Smooth muscle cell (in vitro differentiated cells): ENCODE measurements around the gene RPS6KA3. TPM values are rescaled to one million over a fixed set of nuclear protein-coding genes. Genes with fewer than 3 reads are reported as not detected.
A peak's percentile ranks its signal among the peaks of the same experiment; 100 is the strongest.

Experiments
- DNase-seq: peaks from one replicate; lab custom pipeline; 2025; ENCODE audit not compliant: unreplicated experiment; lab: John Stamatoyannopoulos, UW
- H2AFZ ChIP-seq: fragments of 200-600 bp; sonication (generic); 2 replicates; pipeline ENCODE4 v1.6.0; 2016; ENCODE audit warnings: antibody characterized with exemption, low read depth, mild to moderate bottlenecking
- H3F3A ChIP-seq: fragments of 200-600 bp; sonication (generic); 2 replicates; pipeline ENCODE4 v1.6.0; 2017; ENCODE audit warnings: antibody characterized with exemption, low read depth
- H3K27ac ChIP-seq: fragments of 200-600 bp; sonication (generic); 2 replicates; pipeline ENCODE4 v1.5.1; 2016; ENCODE audit warnings: low read depth, mild to moderate bottlenecking
- H3K27me3 ChIP-seq: fragments of 200-600 bp; sonication (generic); 2 replicates; pipeline ENCODE4 v1.6.1; 2016; ENCODE audit warnings: low read depth, mild to moderate bottlenecking
- H3K36me3 ChIP-seq: fragments of 200-600 bp; sonication (generic); 2 replicates; pipeline ENCODE4 v1.5.1; 2016; ENCODE audit warnings: low read depth
- H3K4me1 ChIP-seq: fragments of 200-600 bp; sonication (generic); 2 replicates; pipeline ENCODE4 v1.5.1; 2016; ENCODE audit warnings: low read depth
- H3K4me2 ChIP-seq: fragments of 200-600 bp; sonication (generic); 2 replicates; pipeline ENCODE4 v1.6.0; 2016; ENCODE audit warnings: mild to moderate bottlenecking
- H3K4me3 ChIP-seq: fragments of 200-600 bp; sonication (generic); 2 replicates; pipeline ENCODE4 v1.5.1; 2016; ENCODE audit warnings: mild to moderate bottlenecking
- H3K79me2 ChIP-seq: fragments of 200-600 bp; sonication (generic); 2 replicates; pipeline ENCODE4 v1.6.0; 2016; ENCODE audit warnings: low read depth, mild to moderate bottlenecking
- H3K9ac ChIP-seq: fragments of 200-600 bp; sonication (generic); 2 replicates; pipeline ENCODE4 v1.6.0; 2016; ENCODE audit warnings: low read depth
- H3K9me3 ChIP-seq: fragments of 200-600 bp; sonication (generic); replicated peaks from 2 replicates; pipeline ENCODE4 v1.5.1; 2016; ENCODE audit warnings: low read depth
- H4K20me1 ChIP-seq: fragments of 200-600 bp; sonication (generic); 2 replicates; pipeline ENCODE4 v1.6.0; 2016; ENCODE audit warnings: low read depth
- CTCF ChIP-seq: fragments of 200-600 bp; sonication (generic); IDR thresholded peaks from 2 replicates; pipeline ENCODE4 v1.5.1; 2017; ENCODE audit warnings: borderline replicate concordance, mild to moderate bottlenecking, antibody characterized with exemption; ENCODE audit not compliant: insufficient read depth, poor library complexity, severe bottlenecking
- WGBS: methylation state at CpG from one replicate; pipeline ENCODE4 v1.1.7; 2016; ENCODE audit warnings: low lambda C conversion rate; 5-methylcytosine and 5-hydroxymethylcytosine counted together
- polyA plus RNA-seq: library from polyadenylated mRNA; unstranded; fragments of >200 nt; fragmentation: Nextera tagmentation; extraction: Ambion mirVana; gene quantifications from 2 replicates; pipeline ENCODE4 v1.2.1, GENCODE V29; 2016
- total RNA-seq: library from RNA; depleted of rRNA; stranded (reverse); fragments of >200 nt; gene quantifications from 2 replicates; pipeline ENCODE4 v1.2.3, GENCODE V29; 2014

The RPS6KA3 gene
- total and polyA plus RNA-seq, 2 experiments from 2014 or later, result 15.4 to 37.2 TPM

- peak within 1 kb of the TSS; percentile 17 for H2AFZ ChIP-seq
- no peak for TF ChIP-seq CTCF
- DNase-seq, result peak; percentile 60
- WGBS, result 26% methylated on average over 66 of the region's 82 CpGs
- H3K9me3 ChIP-seq, result no peaks in the 10 kb centered on the region
- H3K36me3 ChIP-seq, result no peaks in the 10 kb centered on the region
- H3K27ac ChIP-seq, result peak within 1 kb of the TSS; percentile 88
- peak within 1 kb of the TSS; percentile 82 for H3K4me2 ChIP-seq
- H3K27me3 ChIP-seq, result no peaks in the 10 kb centered on the region
- H3K79me2 ChIP-seq, result peaks cover 34% of the 10 kb centered on the region
- peak within 1 kb of the TSS; percentile 83 for H3K4me3 ChIP-seq
- H4K20me1 ChIP-seq, result peaks cover 31% of the 10 kb centered on the region
- peak within 1 kb of the TSS; percentile 93 for H3K9ac ChIP-seq
- no peaks in the 10 kb centered on the region for H3F3A ChIP-seq
- no peaks in the 10 kb centered on the region for H3K4me1 ChIP-seq
These were observed 125.2 kb downstream of the RPS6KA3 start, which contains the start of gene EIF1AX for GRCh38 chrX:20141281-20142220. EIF1AX (minus strand) TSS chrX:20141838; CDS start chrX:20141640, 198 bp downstream.

GRCh38 chrX:20140420-20140819 lies 126.3 kb downstream of the RPS6KA3 start:
- Histone ChIP-seq H3K9me3 (no peaks in the 10 kb centered on the region), H3K4me1 (no peaks in the 10 kb centered on the region), H4K20me1 (peaks cover 38% of the 10 kb centered on the region), H3K27me3 (no peaks in the 10 kb centered on the region), H3K9ac (peak overlapping the region; percentile 93), H3K79me2 (peaks cover 34% of the 10 kb centered on the region), H3K4me3 (peak overlapping the region; percentile 83), H3F3A (no peaks in the 10 kb centered on the region), H3K36me3 (peaks cover 3% of the 10 kb centered on the region), H2AFZ (no peak overlapping the region), H3K27ac (peak overlapping the region; percentile 88), H3K4me2 (peak overlapping the region; percentile 81)
- TF ChIP-seq CTCF, result no peak
- DNase-seq, result no peak
- WGBS, result 35% methylated on average over 3 of the region's 3 CpGs

- no peaks in the 10 kb centered on the region for H3K4me1 ChIP-seq
- peak overlapping the region; percentile 81 for H3K4me2 ChIP-seq
- peak overlapping the region; percentile 88 for H3K27ac ChIP-seq
- peaks cover 42% of the 10 kb centered on the region for H4K20me1 ChIP-seq
- H3K36me3 ChIP-seq, result peaks cover 3% of the 10 kb centered on the region
- H3K9me3 ChIP-seq, result no peaks in the 10 kb centered on the region
- DNase-seq, result no peak
- 66% methylated on average over 2 of the region's 2 CpGs for WGBS
- H3K9ac ChIP-seq, result peak overlapping the region; percentile 24
- peak overlapping the region; percentile 83 for H3K4me3 ChIP-seq
- peaks cover 34% of the 10 kb centered on the region for H3K79me2 ChIP-seq
- TF ChIP-seq CTCF, result no peak
- no peaks in the 10 kb centered on the region for H3K27me3 ChIP-seq
- H2AFZ ChIP-seq, result no peak overlapping the region
- no peaks in the 10 kb centered on the region for H3F3A ChIP-seq
These were observed 126.7 kb downstream of the RPS6KA3 start for GRCh38 chrX:20139966-20140365.

GRCh38 chrX:20135944-20136343 lies 130.8 kb downstream of the RPS6KA3 start:
- no peak overlapping the region for H2AFZ ChIP-seq
- 77% methylated on average over 5 of the region's 5 CpGs for WGBS
- H3K9ac ChIP-seq, result no peak overlapping the region
- no peak overlapping the region for H3K4me3 ChIP-seq
- TF ChIP-seq CTCF, result no peak
- no peaks in the 10 kb centered on the region for H3K9me3 ChIP-seq
- DNase-seq, result no peak
- H3F3A ChIP-seq, result no peaks in the 10 kb centered on the region
- no peaks in the 10 kb centered on the region for H3K27me3 ChIP-seq
- H4K20me1 ChIP-seq, result peaks cover 50% of the 10 kb centered on the region
- peaks cover 7% of the 10 kb centered on the region for H3K36me3 ChIP-seq
- H3K4me1 ChIP-seq, result no peaks in the 10 kb centered on the region
- H3K27ac ChIP-seq, result no peak overlapping the region
- peaks cover 29% of the 10 kb centered on the region for H3K79me2 ChIP-seq
- no peak overlapping the region for H3K4me2 ChIP-seq
